DMS79 (cell line): ENCODE data around the gene SPAM1.
"Not testable (repeated sequence)": the region's sequence is repeated elsewhere in the genome, so short reads cannot be mapped to it uniquely, and the experiment has no call there.

ENCODE experiments used
- DNase-seq: peaks from one replicate; lab custom pipeline; 2025; lab: John Stamatoyannopoulos, UW

Gene SPAM1

GRCh38 chr7:123958186-123958703 is 33.2 kb downstream of the SPAM1 start:
- no peak for DNase-seq

GRCh38 chr7:123961771-123962170 is 36.7 kb downstream of the SPAM1 start:
- no peak for DNase-seq

- DNase-seq = no peak
Observed at GRCh38 chr7:123966936-123967335, 41.9 kb downstream of the SPAM1 start.

- DNase-seq = no peak
Observed at GRCh38 chr7:123972045-123972444, 47.0 kb downstream of the SPAM1 start.

- no peak for DNase-seq
Observed at GRCh38 chr7:123972831-123973230, 47.8 kb downstream of the SPAM1 start.

GRCh38 chr7:123974326-123974908 is 49.4 kb downstream of the SPAM1 start:
- no peak for DNase-seq

GRCh38 chr7:123975084-123975483 is 50.0 kb downstream of the SPAM1 start:
- no peak for DNase-seq

- no peak for DNase-seq
Observed at GRCh38 chr7:123977081-123977480, 52.0 kb downstream of the SPAM1 start.

- DNase-seq = no peak
Observed at GRCh38 chr7:123979876-123980275, 54.8 kb downstream of the SPAM1 start.

GRCh38 chr7:123987445-123987844 is 62.4 kb downstream of the SPAM1 start:
- DNase-seq = no peak

- DNase-seq = no peak
Observed at GRCh38 chr7:123992913-123993518, 68.0 kb downstream of the SPAM1 start.

GRCh38 chr7:123993996-123994395 is 69.0 kb downstream of the SPAM1 start:
- no peak for DNase-seq

- no peak for DNase-seq
Observed at GRCh38 chr7:123994449-123994848, 69.4 kb downstream of the SPAM1 start.

- no peak for DNase-seq
Observed at GRCh38 chr7:123995617-123996326, 70.7 kb downstream of the SPAM1 start.

- no peak for DNase-seq
Observed at GRCh38 chr7:123996327-123996625, 71.2 kb downstream of the SPAM1 start.

- DNase-seq = no peak
Observed at GRCh38 chr7:123998921-123999320, 73.9 kb downstream of the SPAM1 start.

GRCh38 chr7:123999703-124000102 is 74.7 kb downstream of the SPAM1 start:
- DNase-seq = no peak

- DNase-seq = not testable (repeated sequence)
Observed at GRCh38 chr7:124008296-124008695, 83.3 kb downstream of the SPAM1 start.

- DNase-seq = no peak
Observed at GRCh38 chr7:124009321-124009720, 84.3 kb downstream of the SPAM1 start.
